ENCODE data around the gene CTIF.
"Not testable (repeated sequence)": the region's sequence is repeated elsewhere in the genome, so short reads cannot be mapped to it uniquely, and the experiment has no call there.

The CTIF gene

DNA sequence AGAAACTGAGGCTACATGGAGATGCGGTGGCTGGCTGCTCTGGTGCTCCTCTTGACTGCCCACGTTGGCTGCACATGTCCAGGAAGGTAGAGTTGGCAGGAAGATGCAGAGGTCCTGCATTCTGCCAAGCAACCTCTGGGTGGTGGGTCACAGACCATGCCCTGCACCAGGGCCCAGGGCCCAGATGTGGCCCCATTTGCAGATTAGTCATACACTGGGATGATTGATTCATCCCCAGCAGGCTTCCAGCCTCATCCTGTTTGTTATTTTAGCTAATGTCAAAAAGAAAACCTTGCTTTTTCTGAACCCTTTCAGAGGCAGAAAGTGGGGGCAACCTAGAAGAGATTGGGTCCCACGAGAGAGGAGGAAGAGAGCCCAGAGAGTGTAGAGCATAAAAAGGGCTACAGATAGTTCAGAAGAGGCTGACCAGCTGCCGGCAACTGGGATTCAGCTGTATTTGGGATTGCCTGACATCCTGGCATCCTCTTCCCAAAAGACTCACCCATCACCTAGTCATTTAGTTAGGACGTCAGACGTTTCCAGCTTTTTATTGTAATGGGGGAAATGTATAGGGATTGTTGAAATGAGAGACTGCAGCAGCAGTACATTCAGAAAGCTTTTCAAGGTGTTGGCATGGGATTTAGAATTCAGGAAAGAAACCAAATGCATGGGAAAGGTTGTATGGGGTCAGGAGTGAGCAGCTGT lies 101.9 kb downstream of the CTIF start:
- no peak for DNase-seq (ENCODE audit: low spot score)

DNA sequence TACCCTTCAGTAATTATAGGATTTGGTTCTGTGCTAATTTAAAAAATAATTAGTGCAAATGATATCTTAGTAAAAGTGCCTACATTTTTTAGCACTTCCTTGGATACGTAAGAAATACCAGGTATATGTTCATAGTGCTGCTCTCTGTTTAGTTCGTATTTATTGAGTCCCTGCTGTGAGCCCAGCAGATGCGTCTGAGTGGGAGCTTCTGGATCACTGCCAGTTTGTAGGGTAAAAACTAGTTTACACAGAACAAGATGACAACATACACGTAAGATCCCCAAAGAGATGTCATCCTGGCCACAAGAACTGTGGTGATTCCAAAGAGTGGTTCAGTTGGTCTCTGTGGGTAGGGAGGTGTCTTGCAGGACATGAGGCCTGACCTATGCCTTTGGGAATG lies 103.2 kb downstream of the CTIF start:
- DNase-seq (ENCODE audit: low spot score): no peak
- no peak for FAIRE-seq

More for the DNA sequence above, 101.9 kb downstream of the CTIF start:
- FAIRE-seq: no peak

DNA sequence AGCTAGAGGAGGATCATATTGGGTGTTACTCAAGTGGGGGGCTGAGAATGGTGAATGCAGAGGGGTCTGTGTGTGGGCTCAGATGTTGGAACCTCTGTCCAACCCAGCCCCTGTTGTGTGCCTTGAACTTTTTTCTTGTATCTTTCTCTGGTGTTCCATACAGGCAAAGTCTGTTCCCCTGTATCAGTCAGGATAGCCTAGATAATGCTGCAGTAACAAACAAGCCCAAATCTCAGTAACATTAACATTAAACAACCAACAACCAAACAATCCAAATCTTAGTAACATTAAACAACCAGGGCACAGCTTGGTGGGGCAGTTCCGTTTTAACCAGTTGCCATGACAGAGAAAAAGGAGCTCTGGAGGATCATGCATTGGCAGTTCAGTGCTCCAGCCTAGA lies 103.7 kb downstream of the CTIF start:
- FAIRE-seq (no peak), DNase-seq (ENCODE audit: low spot score) (no peak)

DNA sequence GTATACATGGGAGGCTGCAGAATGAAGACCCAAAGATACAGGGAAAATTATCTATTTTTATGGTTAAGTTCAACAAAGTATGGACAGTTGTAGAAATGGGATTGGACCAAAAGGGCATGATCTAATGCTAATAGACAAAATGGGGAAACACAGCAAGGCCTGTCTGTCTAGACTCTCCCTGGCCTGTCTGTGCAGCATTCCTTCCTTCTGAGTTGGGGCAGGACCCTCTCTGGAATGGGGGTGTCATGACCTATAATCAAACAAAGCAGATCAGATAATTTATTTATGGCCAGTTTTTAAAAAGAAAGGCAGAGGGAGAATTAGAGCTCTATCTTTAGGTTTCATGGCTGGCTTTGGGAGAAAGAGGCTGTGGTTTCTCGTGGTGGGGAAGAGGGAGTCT lies 104.4 kb downstream of the CTIF start:
- DNase-seq (ENCODE audit: low spot score): no peak
- no peak for FAIRE-seq

DNA sequence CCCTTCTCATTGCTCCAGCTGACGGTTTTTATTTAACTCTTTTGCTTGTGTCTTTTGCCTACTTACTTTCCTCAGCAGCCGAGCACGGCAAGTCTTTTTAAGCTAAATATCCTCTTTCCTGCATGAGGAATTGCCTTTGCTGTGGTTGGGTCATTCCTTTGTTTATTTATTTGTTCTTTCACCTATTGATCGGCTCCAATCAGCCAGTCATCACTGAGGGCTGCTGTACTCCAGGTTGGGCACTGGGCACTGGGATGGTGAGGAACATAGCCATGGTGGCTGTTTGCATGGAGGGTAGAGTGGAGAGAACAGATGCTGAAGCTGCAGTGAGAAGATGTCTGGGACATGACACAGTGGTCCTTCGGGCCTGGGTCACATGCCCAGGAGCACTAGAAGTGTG lies 105.2 kb downstream of the CTIF start:
- FAIRE-seq (no peak), DNase-seq (ENCODE audit: low spot score) (no peak)

DNA sequence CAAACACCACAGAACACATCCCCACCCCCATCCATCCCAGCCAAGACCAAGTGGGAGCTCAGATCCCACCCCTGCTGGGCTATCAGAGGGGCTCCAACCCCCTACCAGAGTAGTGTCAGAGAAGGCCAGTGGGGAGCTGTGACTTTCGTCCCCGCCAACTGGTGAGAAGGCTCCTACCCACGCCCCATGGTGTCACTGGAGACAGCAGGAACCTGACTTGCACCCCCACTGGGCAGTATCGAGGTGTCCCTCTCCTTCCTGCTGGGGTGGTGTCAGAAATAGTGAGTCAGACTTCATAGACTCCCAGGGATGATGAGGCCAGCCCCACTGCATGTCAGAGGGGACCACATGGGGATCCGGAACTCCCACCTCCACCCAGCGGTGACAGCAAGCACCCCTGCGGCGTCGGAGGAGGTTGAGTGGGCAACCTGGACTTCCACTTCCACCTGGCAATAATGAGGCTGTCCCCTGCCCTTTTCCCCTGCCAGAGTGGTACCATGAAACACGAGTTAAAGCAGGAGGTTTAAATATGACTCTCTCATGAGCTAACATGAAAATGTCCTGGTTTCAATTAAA lies 106.7 kb downstream of the CTIF start:
- no peak for FAIRE-seq

DNA sequence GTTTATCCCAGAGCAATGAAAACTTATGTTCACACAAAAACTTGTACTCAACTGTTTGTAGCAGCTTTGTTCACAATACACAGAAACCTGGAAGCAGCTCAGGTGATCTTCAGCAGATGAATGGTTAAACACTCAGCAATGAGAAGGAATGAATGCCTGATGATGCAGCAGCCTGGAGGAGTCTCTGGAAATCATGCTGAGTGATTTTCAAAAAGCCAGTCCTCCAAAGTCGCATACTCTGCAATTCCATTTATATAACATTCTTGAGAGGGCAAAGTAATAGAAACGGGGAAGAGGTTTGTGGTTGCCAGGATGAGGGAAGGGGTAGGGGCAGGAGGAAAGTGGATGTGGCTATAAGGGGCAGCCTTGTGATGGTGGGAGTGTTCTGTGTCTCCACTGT lies 108.1 kb downstream of the CTIF start:
- no peak for FAIRE-seq
- DNase-seq (ENCODE audit: low spot score): no peak

More for the DNA sequence above, 106.7 kb downstream of the CTIF start:
- DNase-seq (ENCODE audit: low spot score): no peak

DNA sequence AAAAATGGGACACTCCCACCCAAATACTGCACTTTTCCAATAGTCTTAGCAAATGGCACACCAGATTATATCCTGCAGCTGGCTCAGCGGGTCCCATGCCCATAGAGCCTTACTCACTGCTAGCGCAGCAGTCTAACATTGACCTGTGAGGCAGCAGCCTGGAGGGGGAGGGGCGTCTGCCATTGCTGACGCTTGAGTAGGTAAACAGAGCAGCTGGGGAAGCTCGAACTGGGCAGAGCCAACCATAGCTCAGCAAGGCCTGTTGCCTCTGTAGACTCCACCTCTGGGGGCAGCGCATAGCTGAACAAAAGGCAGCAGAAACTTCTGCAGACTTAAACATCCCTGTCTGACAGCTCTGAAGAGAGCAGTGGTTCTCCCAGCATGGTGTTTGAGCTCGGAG lies 110.4 kb downstream of the CTIF start:
- FAIRE-seq (no peak), DNase-seq (ENCODE audit: low spot score) (no peak)

DNA sequence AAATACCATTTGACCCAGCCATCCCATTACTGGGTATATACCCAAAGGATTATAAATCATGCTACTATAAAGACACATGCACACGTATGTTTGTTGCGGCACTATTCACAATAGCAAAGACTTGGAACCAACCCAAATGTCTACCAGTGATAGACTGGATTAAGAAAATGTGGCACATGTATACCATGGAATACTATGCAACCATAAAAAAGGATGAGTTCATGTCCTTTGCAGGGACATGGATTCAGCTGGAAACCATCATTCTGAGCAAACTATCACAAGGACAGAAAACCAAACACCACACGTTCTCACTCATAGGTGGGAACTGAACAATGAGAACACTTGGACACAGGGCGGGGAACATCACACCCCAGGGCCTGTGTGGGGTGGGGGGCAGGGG lies 115.8 kb downstream of the CTIF start:
- not testable (repeated sequence) for DNase-seq (ENCODE audit: low spot score); FAIRE-seq

DNA sequence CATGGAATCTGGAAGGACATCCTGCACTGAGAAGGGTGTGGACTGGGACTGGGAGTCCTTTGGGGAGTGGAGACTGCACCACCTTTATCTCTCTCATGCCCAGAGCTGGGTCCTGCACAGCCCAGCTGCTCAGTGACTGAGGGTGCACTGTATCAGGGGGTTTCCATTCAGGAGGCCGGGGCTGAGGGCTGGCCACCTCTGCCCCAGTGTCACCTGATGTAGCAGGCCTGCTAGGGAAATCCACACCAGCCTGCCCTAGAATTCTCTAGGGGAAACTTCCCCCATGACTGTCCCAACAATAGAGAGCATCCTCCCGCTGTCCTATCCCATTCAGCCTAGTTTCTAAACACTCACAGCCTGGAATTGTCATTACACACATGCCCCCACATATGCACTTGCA lies 116.7 kb downstream of the CTIF start:
- DNase-seq (ENCODE audit: low spot score) (no peak), FAIRE-seq (no peak)

DNA sequence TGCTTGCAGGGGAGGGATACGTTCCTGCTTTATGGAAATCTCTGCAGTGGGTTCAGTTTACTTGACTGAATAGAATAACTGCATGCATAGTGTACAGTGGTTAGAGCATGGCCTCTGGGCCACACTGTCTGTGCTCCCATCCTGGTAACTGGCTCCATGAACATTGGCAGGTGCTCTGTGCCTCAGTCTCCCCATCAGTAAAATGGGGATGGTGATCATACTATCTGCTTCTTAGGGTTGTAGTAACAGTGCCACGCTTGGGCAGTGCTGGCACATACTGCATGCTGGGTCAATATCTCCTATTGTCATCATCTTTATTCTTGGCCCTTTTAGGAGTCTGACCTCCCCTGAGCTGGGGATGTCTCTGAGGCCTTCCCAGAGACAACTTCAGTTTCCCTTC lies 117.3 kb downstream of the CTIF start:
- FAIRE-seq (no peak), DNase-seq (ENCODE audit: low spot score) (no peak)

DNA sequence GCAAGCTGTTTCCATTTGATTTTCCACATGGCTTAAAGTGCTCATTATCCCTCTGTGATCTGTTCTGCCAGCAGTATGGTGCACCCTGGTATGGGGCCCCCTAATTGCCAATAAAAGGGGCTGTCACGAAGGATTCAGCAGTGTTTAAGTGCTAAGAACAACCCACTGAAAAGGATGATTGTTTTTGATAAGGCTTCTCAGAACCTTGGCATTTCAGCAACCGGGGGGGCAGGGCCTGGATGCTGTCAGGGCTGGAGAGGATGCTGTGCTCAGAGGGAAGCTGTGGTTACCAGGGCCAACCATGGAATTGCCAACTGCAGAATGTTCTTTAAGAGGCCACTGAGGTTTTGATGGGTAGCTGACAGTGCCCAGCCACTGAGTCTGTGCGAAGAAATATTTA lies 117.8 kb downstream of the CTIF start:
- DNase-seq (ENCODE audit: low spot score): no peak
- FAIRE-seq: no peak

DNA sequence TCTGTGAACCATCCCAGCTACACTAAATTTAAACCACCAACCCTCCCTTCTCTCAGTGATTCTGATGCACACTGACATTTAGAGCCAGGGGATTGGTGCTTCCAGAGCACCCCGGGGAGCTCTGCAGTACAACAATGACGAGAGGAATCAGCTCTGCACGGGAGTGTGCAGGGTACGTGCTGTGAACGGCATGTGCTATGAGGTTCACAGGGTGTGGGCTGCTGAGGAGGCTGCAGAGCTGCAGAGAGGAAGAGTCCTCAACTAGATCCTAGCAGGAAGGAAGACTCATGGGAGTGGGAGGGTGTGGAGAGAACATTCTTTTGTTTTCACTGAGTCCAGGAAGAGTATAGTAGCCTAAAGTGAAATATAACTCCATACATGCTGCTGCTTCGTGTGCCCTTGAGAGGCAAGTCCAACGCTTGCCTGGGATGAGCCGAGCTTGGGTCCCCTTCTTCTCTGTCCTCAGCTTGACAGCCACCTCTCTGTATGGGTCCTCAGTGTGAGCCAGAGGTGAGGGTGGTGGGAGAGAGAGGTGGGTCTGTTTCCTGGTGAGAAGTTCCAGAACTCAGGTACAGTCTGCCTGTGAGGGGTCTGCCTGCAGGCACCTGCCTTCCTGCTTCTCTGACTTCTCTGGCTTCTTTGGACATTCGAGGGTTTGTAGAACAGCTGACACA lies 118.8 kb downstream of the CTIF start:
- DNase-seq (ENCODE audit: low spot score): no peak
- no peak for FAIRE-seq

DNA sequence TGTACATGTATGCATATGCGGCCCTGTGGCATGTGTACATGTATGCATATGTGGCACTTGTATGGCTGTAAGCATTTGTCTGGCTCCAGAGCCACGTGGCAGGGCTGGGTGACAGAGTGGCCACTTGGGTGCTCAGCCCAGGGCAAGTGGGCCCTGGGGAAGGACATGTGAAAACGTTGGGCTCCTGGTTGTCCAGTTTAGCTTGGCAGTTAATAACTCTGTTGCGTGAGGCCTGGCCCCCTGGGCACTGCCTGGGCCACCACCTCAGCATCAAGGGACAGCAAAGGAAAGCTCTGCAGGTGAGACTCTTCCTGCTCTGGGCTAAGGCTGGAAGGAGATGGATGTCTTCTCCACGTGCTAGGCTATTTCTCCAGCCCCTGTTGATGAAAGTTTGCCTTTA lies 119.9 kb downstream of the CTIF start:
- no peak for FAIRE-seq
- DNase-seq (ENCODE audit: low spot score): no peak

DNA sequence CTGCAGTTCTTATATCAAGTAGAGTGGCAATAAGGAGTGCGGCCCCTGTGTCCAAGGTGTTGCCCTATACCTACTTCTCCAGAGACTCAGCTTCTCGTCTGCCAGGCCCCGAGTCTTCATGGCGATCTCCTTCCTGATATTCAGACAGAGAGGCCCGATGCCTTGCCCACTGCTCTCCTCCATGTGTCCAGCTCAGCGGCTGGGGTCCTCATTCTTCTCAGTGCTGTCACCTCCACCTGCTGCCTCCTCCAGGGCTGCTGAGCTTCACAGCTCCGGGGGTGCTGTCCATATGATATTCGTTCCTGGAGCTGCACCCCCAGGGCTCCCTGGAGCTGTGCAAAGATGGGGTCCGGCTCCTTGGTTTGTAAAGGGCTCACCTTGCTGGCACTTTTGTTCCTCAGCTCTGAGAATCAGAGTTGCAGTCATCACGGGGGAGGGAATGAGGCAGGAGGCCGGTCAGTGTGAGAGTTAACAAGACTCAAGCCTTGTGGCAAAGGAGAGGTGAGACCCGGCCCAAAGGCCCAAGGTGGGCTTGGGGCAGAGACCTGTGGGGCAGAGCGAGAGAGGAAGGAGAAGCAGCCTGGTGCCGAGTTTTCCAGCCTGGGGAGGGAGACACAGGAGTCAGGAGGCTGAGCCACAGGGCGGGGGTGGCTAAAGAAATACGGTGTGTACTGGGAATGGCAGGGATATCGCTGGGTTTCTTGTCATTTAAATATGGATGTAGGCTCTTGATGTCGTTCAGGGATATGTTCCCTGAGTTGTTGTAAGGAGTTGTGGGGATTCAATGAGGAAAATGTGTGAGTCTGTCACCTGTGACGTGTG lies 120.6 kb downstream of the CTIF start:
- DNase-seq (ENCODE audit: low spot score): no peak
- FAIRE-seq: no peak

DNA sequence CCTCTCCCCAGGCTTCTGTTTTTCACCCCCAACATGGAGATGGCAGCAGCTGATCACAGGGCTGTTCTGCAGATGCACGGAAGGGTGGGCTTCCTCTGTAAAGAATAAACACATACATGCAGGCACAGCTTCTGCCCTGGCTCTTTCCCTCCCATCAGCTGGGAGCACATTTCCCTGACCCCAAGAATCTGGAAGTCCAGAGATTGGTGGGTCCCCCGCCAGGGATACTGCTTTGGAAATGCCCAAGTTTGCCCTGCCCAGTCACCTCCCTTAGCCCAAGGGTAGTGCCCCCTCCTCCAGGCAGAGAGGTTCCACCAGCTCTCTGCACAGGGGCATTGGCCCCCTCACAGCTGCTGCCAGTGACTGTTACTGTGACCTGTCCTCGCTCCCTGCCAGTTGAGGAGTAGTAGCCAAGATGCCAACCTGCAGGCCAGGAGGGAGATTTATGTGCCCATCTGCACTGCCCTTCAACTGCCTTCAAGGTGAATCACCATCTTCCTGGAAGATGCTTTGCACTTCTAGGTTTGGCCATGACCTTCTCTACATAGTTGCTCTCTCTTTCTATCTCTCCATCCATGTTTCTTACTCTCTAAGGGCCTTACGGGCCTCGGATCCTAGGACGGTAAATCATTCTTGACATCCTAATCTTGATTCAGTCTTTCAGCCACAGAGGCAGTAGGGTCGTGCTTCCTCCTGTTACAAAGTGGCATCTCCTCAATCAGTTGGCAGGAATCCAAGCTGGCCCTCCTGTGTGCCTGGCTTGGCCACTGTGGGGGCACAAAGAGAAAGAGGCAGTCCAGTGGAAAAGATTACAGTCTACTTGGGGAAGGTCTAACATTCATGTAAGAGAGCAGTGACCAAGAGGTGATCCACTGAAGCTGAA lies 121.8 kb downstream of the CTIF start:
- FAIRE-seq (no peak), DNase-seq (ENCODE audit: low spot score) (no peak)

DNA sequence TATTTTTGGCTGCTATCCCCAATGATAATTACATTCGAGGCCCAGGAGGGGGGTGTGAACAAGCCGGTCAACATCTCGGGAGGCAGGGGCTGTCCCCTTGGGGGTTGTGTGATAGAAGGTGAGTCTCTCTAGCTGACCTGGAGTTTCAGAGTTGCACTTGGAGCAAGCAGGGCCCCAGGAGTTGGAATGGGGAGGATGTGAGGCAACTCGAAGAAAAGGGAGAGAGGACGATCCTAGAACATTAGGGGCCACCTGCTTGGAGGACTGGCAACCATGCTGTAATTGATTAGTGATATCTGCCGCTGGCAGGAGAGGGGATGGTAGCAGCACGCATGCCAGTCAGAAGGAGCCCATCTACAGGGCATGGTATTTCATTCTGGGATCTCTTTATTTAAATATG lies 122.6 kb downstream of the CTIF start:
- DNase-seq (ENCODE audit: low spot score): no peak
- no peak for FAIRE-seq

DNA sequence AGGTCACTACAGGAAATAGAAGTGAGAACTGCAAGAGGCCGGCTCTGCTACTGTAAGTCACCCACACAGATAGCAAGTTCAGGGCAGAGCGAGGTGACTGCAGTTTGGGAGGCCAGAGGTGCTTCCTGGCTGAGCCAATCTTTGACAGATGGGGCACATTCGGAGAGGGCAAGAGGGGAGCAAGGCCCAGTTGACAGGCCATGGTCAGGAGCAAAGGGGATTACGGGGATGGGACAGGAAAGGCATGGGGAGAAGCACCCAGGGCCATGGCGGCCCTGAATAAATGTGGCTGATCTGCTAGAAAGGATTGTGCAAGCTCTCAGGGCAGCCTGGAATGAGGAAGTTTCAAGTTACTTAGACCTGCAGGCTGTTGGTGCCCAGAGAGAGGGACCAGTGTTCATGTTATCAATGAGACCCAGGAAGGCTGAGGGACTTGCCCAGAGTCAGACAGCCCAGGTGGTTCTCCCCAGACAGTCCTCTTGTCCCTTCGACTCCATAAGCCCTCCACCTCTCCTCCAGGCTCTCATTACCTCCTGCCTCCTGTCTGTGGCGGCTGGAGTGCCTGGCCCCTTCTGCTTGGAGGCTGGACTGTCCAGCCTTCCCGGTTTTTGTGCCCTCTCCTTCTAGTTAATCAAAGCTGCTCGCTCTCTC lies 123.3 kb downstream of the CTIF start:
- FAIRE-seq (no peak), DNase-seq (ENCODE audit: low spot score) (peak; percentile 23)

DNA sequence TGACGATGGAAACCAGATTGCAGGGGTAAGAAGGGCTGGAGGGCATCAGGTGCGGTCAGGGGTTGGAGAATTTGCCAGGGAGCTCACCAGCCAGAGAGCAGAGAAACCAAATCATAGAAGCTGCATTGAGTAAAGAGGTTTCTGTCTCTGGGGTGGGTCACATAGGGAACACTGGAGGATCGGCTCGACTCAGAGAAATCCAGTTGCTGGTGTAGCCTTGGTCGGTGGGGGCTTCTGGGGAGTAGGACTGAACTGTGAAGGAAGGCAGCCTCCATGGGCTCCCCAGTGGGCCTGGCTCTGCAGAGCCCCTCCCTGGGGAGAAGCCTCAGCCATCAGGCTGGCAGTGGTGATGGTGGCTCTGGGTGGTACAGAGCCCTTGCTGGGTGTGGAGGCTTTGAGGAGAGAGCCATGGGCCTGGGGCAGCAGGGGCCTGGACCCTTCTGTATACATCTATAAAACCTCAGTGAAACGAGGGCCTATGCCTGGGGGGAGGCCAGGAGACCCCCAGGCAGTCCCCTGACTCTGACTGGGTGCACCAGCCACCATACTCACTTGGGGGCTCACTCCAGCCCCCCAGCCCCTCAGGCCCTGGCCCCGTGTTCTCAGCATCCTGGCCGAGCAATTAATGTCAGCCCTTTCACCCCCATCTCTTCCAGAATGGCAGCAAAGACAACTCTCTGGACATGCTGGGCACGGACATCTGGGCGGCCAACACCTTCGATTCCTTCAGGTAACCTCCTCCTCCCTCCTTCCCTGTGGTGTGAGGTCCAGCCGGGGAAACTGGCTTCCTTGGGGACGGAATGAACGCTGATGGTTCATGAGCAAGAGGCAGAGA lies 124.5 kb downstream of the CTIF start:
- DNase-seq (ENCODE audit: low spot score) (no peak), FAIRE-seq (no peak)
